Progenitor cell of endocrine pancreas (in vitro differentiated cells): ENCODE data around the gene HHIPL1. TPM values are rescaled to one million over a fixed set of nuclear protein-coding genes. Genes with fewer than 3 reads are reported as not detected.

ENCODE experiments used
- DNase-seq: peaks from one replicate; pipeline ENCODE4 v3.0.0; 2021; ENCODE audit warnings: low spot score; ENCODE audit not compliant: unreplicated experiment
- H3K27ac Mint-ChIP-seq: 2 replicates; pipeline ENCODE4 v1.8.0; 2021; ENCODE audit warnings: mild to moderate bottlenecking, moderate library complexity, mixed read lengths
- H3K27me3 Mint-ChIP-seq: 2 replicates; pipeline ENCODE4 v1.8.0; 2021; ENCODE audit warnings: mixed read lengths
- H3K36me3 Mint-ChIP-seq: 2 replicates; pipeline ENCODE4 v1.8.0; 2022; ENCODE audit warnings: mixed read lengths; ENCODE audit not compliant: insufficient read depth
- H3K4me1 Mint-ChIP-seq: 2 replicates; pipeline ENCODE4 v1.8.0; 2021; ENCODE audit warnings: low read depth, mixed read lengths
- H3K4me3 Mint-ChIP-seq: 2 replicates; pipeline ENCODE4 v1.8.0; 2021; ENCODE audit warnings: low read depth, mild to moderate bottlenecking, moderate library complexity, mixed read lengths
- H3K9me3 Mint-ChIP-seq: 2 replicates; pipeline ENCODE4 v1.8.0; 2021; ENCODE audit warnings: low read depth, mixed read lengths
- total RNA-seq: library from RNA; stranded (reverse); gene quantifications from 2 replicates; pipeline ENCODE4 v1.2.1, GENCODE V29; 2021
- TF ChIP-seq, protein P1 (sequence below): fragments of 200-600 bp; sonication (generic); IDR thresholded peaks from one replicate; pipeline ENCODE4 v1.5.0; 2021; ENCODE audit warnings: antibody characterized with exemption, mild to moderate bottlenecking; ENCODE audit not compliant: unreplicated experiment

The HHIPL1 gene
- total RNA-seq, 1 donor from 2014 or later: 0.65 TPM

DNA sequence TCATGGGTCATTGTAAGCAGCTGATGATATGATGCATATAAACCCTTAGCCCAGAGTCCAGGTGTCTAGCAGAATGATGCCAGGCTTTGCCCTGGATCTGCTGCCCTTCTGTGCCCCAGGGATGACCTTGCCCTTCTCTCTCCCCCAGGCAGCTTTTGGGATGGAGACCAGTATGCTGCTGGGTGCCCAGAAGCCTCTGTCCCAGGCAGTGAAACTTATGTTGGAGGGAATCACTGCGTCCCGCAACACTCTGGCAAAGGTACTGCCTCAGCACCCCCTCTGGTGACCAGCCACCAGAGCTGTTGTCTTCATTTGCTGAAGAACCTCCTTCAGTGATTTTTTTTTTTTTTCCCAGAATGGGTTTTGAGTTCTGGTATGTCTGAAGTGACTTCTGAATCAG is 62.5 kb downstream of the HHIPL1 start:
- DNase-seq: no peak
- Mint-ChIP-seq H3K9me3 (peaks cover 17% of the 10 kb centered on the region), H3K27me3 (no peaks in the 10 kb centered on the region), H3K27ac (no peak overlapping the region), H3K4me1 (no peaks in the 10 kb centered on the region), H3K4me3 (no peak overlapping the region), H3K36me3 (peaks cover 15% of the 10 kb centered on the region)
- TF ChIP-seq, protein P1, sequence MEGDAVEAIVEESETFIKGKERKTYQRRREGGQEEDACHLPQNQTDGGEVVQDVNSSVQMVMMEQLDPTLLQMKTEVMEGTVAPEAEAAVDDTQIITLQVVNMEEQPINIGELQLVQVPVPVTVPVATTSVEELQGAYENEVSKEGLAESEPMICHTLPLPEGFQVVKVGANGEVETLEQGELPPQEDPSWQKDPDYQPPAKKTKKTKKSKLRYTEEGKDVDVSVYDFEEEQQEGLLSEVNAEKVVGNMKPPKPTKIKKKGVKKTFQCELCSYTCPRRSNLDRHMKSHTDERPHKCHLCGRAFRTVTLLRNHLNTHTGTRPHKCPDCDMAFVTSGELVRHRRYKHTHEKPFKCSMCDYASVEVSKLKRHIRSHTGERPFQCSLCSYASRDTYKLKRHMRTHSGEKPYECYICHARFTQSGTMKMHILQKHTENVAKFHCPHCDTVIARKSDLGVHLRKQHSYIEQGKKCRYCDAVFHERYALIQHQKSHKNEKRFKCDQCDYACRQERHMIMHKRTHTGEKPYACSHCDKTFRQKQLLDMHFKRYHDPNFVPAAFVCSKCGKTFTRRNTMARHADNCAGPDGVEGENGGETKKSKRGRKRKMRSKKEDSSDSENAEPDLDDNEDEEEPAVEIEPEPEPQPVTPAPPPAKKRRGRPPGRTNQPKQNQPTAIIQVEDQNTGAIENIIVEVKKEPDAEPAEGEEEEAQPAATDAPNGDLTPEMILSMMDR: no peak

DNA sequence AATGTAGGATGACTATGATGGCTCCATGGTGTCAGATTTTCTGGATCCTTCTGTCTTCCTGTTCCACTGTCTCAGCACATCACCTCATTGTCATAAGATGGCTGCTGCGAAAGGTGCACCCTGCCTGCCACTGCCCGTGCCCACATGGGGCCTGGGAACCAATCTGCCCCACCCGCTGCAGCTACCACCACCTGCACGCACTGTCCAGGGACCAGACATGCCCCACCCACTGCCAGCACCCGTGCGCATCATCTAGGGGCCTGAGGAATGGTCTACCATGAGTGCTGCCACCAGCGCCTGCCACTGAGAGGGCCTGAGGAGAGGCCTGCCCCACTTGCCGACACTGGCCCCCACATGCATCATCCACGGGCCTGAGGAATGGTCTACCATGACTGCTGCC is 63.0 kb downstream of the HHIPL1 start:
- H3K4me3 Mint-ChIP-seq: no peak overlapping the region
- DNase-seq: no peak
- no peak overlapping the region for H3K27ac Mint-ChIP-seq

DNA sequence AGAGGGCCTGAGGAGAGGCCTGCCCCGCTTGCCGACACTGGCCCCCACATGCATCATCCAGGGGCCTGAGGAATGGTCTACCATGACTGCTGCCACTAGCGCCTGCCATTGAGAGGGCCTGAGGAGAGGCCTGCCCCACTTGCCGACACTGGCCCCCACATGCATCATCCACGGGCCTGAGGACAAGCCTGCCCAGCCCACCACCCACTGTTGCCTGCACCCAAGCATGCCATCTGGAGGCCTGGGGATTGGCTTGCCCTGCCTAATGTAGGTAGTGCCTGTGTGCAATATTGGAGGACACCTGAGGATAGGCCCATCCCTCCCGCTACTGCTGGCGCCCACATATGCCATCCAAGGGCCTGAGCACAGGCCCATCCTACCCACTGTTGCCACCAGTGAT is 63.5 kb downstream of the HHIPL1 start:
- TF ChIP-seq, protein P1: no peak
- H3K4me1 Mint-ChIP-seq: no peaks in the 10 kb centered on the region

More for the DNA sequence above, 63.0 kb downstream of the HHIPL1 start:
- H3K27me3 Mint-ChIP-seq: no peaks in the 10 kb centered on the region
- peaks cover 16% of the 10 kb centered on the region for H3K9me3 Mint-ChIP-seq
- H3K36me3 Mint-ChIP-seq: peaks cover 13% of the 10 kb centered on the region
- no peaks in the 10 kb centered on the region for H3K4me1 Mint-ChIP-seq
- TF ChIP-seq, protein P1: no peak

DNA sequence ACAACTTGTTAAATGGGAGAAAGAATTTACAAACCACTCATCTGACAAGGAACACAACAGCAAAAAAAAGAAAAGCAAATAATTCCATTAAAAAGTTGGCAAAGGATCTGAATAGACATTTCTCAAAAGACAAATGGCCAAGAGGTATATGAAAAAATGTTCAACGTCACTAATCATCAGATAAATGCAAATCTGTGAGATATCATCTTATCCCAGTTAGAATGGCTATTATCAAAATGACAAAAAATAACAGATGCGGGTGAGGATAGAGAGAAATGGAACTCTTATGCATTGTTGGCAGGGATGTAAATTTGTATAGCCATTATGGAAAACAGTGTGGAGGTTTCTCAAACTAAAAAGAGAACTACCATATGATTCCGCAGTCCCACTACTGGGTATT is 69.0 kb downstream of the HHIPL1 start:
- TF ChIP-seq, protein P1: no peak
- Mint-ChIP-seq H3K4me1 (no peaks in the 10 kb centered on the region), H3K27ac (no peak overlapping the region), H3K9me3 (no peaks in the 10 kb centered on the region), H3K27me3 (peaks cover 10% of the 10 kb centered on the region), H3K4me3 (no peak overlapping the region), H3K36me3 (peaks cover 3% of the 10 kb centered on the region)
- no peak for DNase-seq

More for the DNA sequence above, 63.5 kb downstream of the HHIPL1 start:
- no peak for DNase-seq
- peaks cover 8% of the 10 kb centered on the region for H3K36me3 Mint-ChIP-seq
- no peak overlapping the region for H3K4me3 Mint-ChIP-seq
- no peaks in the 10 kb centered on the region for H3K27me3 Mint-ChIP-seq
- H3K27ac Mint-ChIP-seq: no peak overlapping the region
- H3K9me3 Mint-ChIP-seq: peaks cover 10% of the 10 kb centered on the region

DNA sequence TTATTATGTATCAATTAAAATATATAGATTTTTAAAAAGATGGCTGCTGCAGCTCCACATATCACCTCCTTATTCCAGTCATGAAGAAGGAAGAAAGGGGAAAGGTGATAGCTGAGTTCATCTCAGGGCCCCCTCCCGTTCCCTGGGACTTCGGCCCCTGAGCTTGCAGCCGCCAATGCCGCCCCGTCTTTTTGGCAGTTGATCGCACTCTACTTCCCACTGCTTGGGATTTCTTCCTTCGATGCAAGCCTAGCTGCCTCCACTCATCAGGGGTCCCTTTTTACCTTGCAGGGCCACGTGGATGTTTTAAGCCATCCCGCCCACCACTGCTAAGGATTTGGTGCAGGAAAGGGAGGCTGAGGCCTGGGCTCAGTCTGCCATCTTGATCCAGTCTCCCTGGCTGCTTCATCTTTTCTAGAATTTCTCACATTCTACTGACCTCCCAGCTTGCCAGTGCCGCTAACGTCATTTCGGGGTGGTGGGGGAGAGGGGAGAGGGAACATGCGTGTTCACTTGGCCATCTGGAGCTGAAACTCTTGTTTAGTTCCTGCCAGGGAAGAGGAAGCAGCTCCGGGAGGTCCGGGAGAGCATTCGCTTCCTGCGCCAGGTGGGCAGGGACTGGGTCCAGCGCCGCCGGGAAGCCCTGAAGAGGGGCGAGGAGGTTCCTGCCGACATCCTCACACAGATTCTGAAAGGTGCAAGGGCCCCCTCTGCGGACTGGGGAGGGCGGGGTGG is 70.5 kb downstream of the HHIPL1 start:
- Mint-ChIP-seq H3K9me3 (no peaks in the 10 kb centered on the region), H3K4me3 (no peak overlapping the region), H3K27me3 (peaks cover 13% of the 10 kb centered on the region), H3K27ac (no peak overlapping the region), H3K36me3 (peaks cover 3% of the 10 kb centered on the region), H3K4me1 (no peaks in the 10 kb centered on the region)
- DNase-seq: no peak
- TF ChIP-seq, protein P1: no peak
